ENCODE results near the gene CD160. TPM values are rescaled to one million over a fixed set of nuclear protein-coding genes. Genes with fewer than 3 reads are reported as not detected.
"Not testable (repeated sequence)": the region's sequence is repeated elsewhere in the genome, so short reads cannot be mapped to it uniquely, and the experiment has no call there.

CD160 gene
- total RNA-seq, 3 donors from 2014 or later, result 1.7 to 6.4 (median 2.2) TPM

- Mint-ChIP-seq H3K4me1 (ENCODE audit: low read depth) (no peaks in the 10 kb centered on the region), H3K27me3 (ENCODE audit: low read depth) (no peaks in the 10 kb centered on the region), H3K4me3 (no peak overlapping the region), H3K9me3 (no peaks in the 10 kb centered on the region), H3K36me3 (ENCODE audit: insufficient read depth) (peaks cover 47% of the 10 kb centered on the region)
- no peak for DNase-seq
- no peak for ATAC-seq
These were observed 40.4 kb downstream of the CD160 start for GRCh38 chr1:145759721-145760120.

- not testable (repeated sequence) for H3K4me1 Mint-ChIP-seq (ENCODE audit: low read depth); ATAC-seq; DNase-seq; H3K4me3 Mint-ChIP-seq; H3K27me3 Mint-ChIP-seq (ENCODE audit: low read depth); H3K9me3 Mint-ChIP-seq
- peaks cover 46% of the 10 kb centered on the region for H3K36me3 Mint-ChIP-seq (ENCODE audit: insufficient read depth)
These were observed 41.2 kb downstream of the CD160 start for GRCh38 chr1:145760395-145760949.

DNA sequence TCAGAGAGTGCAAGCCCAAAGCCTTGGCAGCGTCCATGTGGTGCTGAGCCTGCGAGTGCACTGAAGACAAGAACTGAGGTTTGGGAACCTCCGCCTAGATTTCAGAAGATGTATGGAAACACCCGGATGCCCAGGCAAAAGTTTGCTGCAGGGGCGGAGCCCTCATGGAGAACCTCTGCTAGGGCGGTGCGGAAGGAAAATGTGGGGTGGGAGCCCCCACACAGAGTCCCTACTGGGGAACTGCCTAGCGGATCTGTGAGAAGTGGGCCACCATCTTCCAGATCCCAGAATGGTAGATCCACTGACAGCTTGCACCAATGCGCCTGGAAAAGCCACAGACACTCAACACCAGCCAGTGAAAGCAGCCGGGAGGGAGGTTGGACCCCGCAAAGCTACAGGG, 42.2 kb downstream of the CD160 start:
- not testable (repeated sequence) for H3K4me3 Mint-ChIP-seq; ATAC-seq; DNase-seq; H3K27me3 Mint-ChIP-seq (ENCODE audit: low read depth); H3K9me3 Mint-ChIP-seq; H3K4me1 Mint-ChIP-seq (ENCODE audit: low read depth)
- peaks cover 46% of the 10 kb centered on the region for H3K36me3 Mint-ChIP-seq (ENCODE audit: insufficient read depth)

DNA sequence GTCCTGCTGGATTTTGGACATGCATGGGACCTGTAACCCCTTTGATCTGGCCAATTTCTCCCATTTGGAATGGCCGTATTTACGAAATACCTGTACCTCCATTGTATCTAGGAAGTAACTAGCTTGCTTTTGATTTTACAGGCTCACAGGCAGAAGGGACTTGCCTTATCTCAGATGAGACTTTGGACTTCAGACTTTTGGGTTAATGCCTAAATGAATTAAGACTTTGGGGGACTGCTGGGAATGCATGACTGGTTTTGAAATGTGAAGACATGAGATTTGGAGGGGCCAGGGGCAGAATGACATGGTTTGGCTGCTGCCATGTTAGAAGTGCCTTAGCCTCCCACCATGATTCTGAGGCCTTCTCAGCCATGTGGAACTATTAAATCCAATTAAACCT, 42.7 kb downstream of the CD160 start:
- H3K4me3 Mint-ChIP-seq; H3K4me1 Mint-ChIP-seq (ENCODE audit: low read depth); DNase-seq; H3K27me3 Mint-ChIP-seq (ENCODE audit: low read depth); ATAC-seq; H3K9me3 Mint-ChIP-seq: not testable (repeated sequence)
- H3K36me3 Mint-ChIP-seq (ENCODE audit: insufficient read depth), result peaks cover 46% of the 10 kb centered on the region

DNA sequence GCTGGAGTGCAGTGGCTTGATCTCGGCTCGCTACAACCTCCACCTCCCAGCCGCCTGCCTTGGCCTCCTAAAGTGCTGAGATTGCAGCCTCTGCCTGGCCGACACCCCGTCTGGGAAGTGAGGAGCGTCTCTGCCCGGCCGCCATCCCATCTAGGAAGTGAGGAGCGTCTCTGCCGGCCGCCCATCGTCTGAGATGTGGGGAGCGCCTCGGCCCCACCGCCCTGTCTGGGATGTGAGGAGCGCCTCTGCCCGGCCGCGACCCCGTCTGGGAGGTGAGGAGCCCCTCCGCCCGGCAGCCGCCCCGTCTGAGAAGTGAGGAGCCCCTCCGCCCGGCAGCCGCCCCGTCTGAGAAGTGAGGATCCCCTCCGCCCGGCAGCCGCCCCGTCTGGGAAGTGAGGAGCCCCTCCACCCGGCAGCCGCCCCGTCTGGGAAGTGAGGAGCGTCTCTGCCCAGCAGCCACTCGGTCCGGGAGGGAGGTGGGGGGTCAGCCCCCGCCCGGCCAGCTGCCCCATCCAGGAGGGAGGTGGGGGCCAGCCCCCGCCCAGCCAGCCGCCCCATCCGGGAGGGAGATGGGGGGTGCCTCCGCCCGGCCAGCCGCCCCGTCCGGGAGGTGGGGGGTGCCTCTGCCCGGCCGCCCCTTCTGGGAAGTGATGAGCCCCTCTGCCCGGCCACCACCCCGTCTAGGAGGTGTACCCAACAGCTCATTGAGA, 45.1 kb downstream of the CD160 start:
- H3K4me1 Mint-ChIP-seq (ENCODE audit: low read depth); ATAC-seq; H3K9me3 Mint-ChIP-seq; H3K4me3 Mint-ChIP-seq; H3K27me3 Mint-ChIP-seq (ENCODE audit: low read depth); DNase-seq: not testable (repeated sequence)
- H3K36me3 Mint-ChIP-seq (ENCODE audit: insufficient read depth), result peaks cover 41% of the 10 kb centered on the region

GRCh38 chr1:145765127-145765526, 45.8 kb downstream of the CD160 start:
- not testable (repeated sequence) for ATAC-seq; H3K27me3 Mint-ChIP-seq (ENCODE audit: low read depth); H3K4me1 Mint-ChIP-seq (ENCODE audit: low read depth); DNase-seq; H3K9me3 Mint-ChIP-seq; H3K4me3 Mint-ChIP-seq
- H3K36me3 Mint-ChIP-seq (ENCODE audit: insufficient read depth), result peaks cover 36% of the 10 kb centered on the region

- not testable (repeated sequence) for ATAC-seq; H3K4me3 Mint-ChIP-seq; H3K4me1 Mint-ChIP-seq (ENCODE audit: low read depth); H3K27me3 Mint-ChIP-seq (ENCODE audit: low read depth); DNase-seq; H3K9me3 Mint-ChIP-seq
- H3K36me3 Mint-ChIP-seq (ENCODE audit: insufficient read depth), result peaks cover 31% of the 10 kb centered on the region
These were observed 46.5 kb downstream of the CD160 start for GRCh38 chr1:145765585-145766360.

GRCh38 chr1:145766926-145767325, 47.6 kb downstream of the CD160 start:
- not testable (repeated sequence) for H3K9me3 Mint-ChIP-seq; ATAC-seq; H3K4me1 Mint-ChIP-seq (ENCODE audit: low read depth); H3K27me3 Mint-ChIP-seq (ENCODE audit: low read depth); DNase-seq; H3K4me3 Mint-ChIP-seq
- peaks cover 34% of the 10 kb centered on the region for H3K36me3 Mint-ChIP-seq (ENCODE audit: insufficient read depth)

DNA sequence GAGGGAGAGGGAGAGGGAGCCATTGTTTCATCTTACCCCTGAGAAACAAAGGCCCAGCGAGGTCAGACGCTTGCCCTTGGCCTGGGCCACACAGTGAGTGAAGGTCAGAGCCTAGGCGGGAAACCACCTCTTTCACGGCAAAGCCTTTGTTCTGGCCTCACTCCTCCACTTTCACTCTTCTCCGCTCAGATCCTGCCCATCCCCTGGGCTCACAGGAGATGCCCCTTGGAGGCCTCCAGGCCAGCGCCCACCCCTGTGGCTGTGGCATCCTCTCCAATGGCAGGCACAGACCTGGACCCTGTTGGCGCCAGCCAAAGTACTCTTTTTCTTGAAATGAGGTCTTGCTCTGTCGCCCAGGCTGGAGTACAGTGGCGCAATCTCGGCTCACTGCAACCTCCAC, 48.7 kb downstream of the CD160 start:
- H3K36me3 Mint-ChIP-seq (ENCODE audit: insufficient read depth), result peaks cover 34% of the 10 kb centered on the region
- H3K27me3 Mint-ChIP-seq (ENCODE audit: low read depth); DNase-seq; H3K4me1 Mint-ChIP-seq (ENCODE audit: low read depth); ATAC-seq; H3K9me3 Mint-ChIP-seq; H3K4me3 Mint-ChIP-seq: not testable (repeated sequence)

GRCh38 chr1:145771056-145771455, 51.8 kb downstream of the CD160 start:
- DNase-seq (no peak), ATAC-seq (no peak)
- H3K4me3 Mint-ChIP-seq, result no peak overlapping the region
- peaks cover 5% of the 10 kb centered on the region for H3K4me1 Mint-ChIP-seq (ENCODE audit: low read depth)
- H3K36me3 Mint-ChIP-seq (ENCODE audit: insufficient read depth), result peaks cover 30% of the 10 kb centered on the region
- H3K27me3 Mint-ChIP-seq (ENCODE audit: low read depth), result no peaks in the 10 kb centered on the region
- H3K9me3 Mint-ChIP-seq, result no peaks in the 10 kb centered on the region

GRCh38 chr1:145773423-145773822, 54.1 kb downstream of the CD160 start:
- H3K4me1 Mint-ChIP-seq (ENCODE audit: low read depth), result peaks cover 5% of the 10 kb centered on the region
- H3K4me3 Mint-ChIP-seq, result no peak overlapping the region
- ATAC-seq, result no peak
- H3K9me3 Mint-ChIP-seq, result no peaks in the 10 kb centered on the region
- H3K27me3 Mint-ChIP-seq (ENCODE audit: low read depth), result no peaks in the 10 kb centered on the region
- peaks cover 26% of the 10 kb centered on the region for H3K36me3 Mint-ChIP-seq (ENCODE audit: insufficient read depth)
- DNase-seq, result no peak

DNA sequence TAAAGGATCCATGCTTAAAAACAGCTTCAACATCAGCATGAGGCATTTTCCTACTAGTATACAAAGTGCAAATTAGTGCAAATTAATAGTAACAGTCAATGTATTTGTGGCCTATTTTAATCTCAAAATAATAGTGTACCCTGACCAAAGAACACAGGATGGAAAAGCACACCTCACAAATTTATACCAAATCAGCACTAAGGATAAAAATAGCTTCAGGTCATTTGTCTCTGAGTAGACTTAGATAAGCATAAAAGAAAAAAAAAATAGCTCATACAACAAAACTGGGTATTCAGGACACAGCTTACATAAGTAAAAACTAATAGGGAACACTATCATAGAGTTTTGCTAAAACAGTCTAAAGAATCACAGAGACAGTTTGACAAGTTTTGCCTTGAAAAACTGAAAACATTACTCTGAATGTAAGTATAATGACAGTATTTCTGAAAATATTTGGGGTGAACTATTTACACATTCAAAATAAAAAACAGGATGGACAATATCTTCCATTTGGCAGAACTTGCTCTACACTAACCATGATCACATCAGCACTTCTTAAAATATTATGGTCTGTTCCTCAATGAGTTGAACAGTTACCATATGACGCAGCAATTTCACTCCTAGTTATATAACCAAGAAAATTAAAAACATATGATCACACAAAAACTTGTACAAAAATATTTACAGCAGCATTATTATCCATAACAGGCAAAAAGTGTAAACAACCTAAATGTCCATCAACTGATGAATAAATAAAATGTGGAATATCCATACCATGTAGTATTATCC, 58.3 kb downstream of the CD160 start:
- peaks cover 9% of the 10 kb centered on the region for H3K4me1 Mint-ChIP-seq (ENCODE audit: low read depth)
- H3K27me3 Mint-ChIP-seq (ENCODE audit: low read depth), result no peaks in the 10 kb centered on the region
- no peaks in the 10 kb centered on the region for H3K9me3 Mint-ChIP-seq
- no peak overlapping the region for H3K4me3 Mint-ChIP-seq
- no peak for DNase-seq
- peaks cover 19% of the 10 kb centered on the region for H3K36me3 Mint-ChIP-seq (ENCODE audit: insufficient read depth)
- ATAC-seq, result no peak

DNA sequence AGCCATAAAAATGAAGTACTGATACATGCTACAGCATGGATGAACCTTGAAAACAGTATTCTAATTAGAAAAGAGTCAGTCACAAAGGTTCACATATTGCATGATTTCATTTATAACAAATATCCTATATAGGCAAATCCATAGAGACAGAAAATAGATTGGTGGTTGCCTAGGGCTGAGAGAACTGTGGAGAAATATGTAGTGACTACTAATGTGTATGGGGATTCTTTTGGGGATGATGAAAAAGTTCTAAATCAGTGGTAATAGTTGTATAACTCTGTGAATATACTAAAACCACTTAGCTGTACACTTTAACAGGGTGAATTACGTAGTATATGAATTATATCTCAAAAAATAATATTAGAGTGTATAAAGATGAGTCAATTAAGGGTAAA, 58.8 kb downstream of the CD160 start:
- no peak for ATAC-seq
- Mint-ChIP-seq H3K36me3 (ENCODE audit: insufficient read depth) (peaks cover 16% of the 10 kb centered on the region), H3K4me1 (ENCODE audit: low read depth) (peaks cover 7% of the 10 kb centered on the region)

More for the DNA sequence above, 58.8 kb downstream of the CD160 start:
- no peaks in the 10 kb centered on the region for H3K27me3 Mint-ChIP-seq (ENCODE audit: low read depth)
- no peak overlapping the region for H3K4me3 Mint-ChIP-seq
- no peak for DNase-seq
- no peaks in the 10 kb centered on the region for H3K9me3 Mint-ChIP-seq

All from activated T-cell treated with anti-CD3 and anti-CD28 coated beads, Interleukin-2, amount 50 U/mL, for 4 hours (primary cell).